Activated CD4-positive, alpha-beta T cell treated with anti-CD3 and anti-CD28 coated beads, Interleukin-2, amount 10 ng/mL, durations not matched to agents 7 days and 5 days (primary cell): ENCODE data around the gene MEIOB. TPM values are rescaled to one million over a fixed set of nuclear protein-coding genes. Genes with fewer than 3 reads are reported as not detected.

Source experiments
- CTCF ChIA-PET: fragments of 350-600 bp; sonication (Branson Sonifier 250); formaldehyde crosslinking; loops from one replicate; lab custom pipeline; 2021; ENCODE audit warnings: antibody characterized with exemption; lab: Charles Lee
- POLR2A ChIA-PET: fragments of 350-600 bp; sonication (Branson Sonifier 250); formaldehyde crosslinking; loops from one replicate; lab custom pipeline; 2021; ENCODE audit warnings: antibody characterized with exemption; lab: Charles Lee
- DNase-seq: peaks from one replicate; pipeline ENCODE4 v3.0.0-alpha.2; 2020
- H3K27ac Mint-ChIP-seq: one replicate; pipeline ENCODE4 v1.8.0; 2021; ENCODE audit warnings: mild to moderate bottlenecking, moderate library complexity, mixed read lengths
- H3K27me3 Mint-ChIP-seq: one replicate; pipeline ENCODE4 v1.8.0; 2021; ENCODE audit warnings: mixed read lengths
- H3K36me3 Mint-ChIP-seq: one replicate; pipeline ENCODE4 v1.8.0; 2021; ENCODE audit warnings: low read depth, mixed read lengths
- H3K4me1 Mint-ChIP-seq: one replicate; pipeline ENCODE4 v1.8.0; 2021; ENCODE audit warnings: mixed read lengths
- H3K4me3 Mint-ChIP-seq: one replicate; pipeline ENCODE4 v1.8.0; 2021; ENCODE audit warnings: mild to moderate bottlenecking, moderate library complexity, mixed read lengths
- H3K9me3 Mint-ChIP-seq: one replicate; pipeline ENCODE4 v1.8.0; 2021; ENCODE audit warnings: mixed read lengths
- total RNA-seq, 2 experiments: library from RNA; stranded (reverse); gene quantifications; one replicate each; pipeline ENCODE4 v1.2.3, GENCODE V29; 2021

Gene MEIOB
- total RNA-seq, 2 experiments from 2014 or later, result not detected

GRCh38 chr16:1830213-1830612 is 41.8 kb downstream of the MEIOB start:
- Mint-ChIP-seq H3K4me3 (no peak overlapping the region), H3K27ac (no peak overlapping the region), H3K9me3 (no peaks in the 10 kb centered on the region), H3K4me1 (peaks cover 26% of the 10 kb centered on the region), H3K36me3 (no peaks in the 10 kb centered on the region), H3K27me3 (no peaks in the 10 kb centered on the region)
- CTCF ChIA-PET, result no interaction called here
- POLR2A ChIA-PET, result no interaction called here
- DNase-seq, result no peak

- no peaks in the 10 kb centered on the region for H3K9me3 Mint-ChIP-seq
- H3K27me3 Mint-ChIP-seq, result no peaks in the 10 kb centered on the region
- ChIA-PET CTCF (no interaction called here), POLR2A (interaction anchor here (0.5 kb wide), 1 partner anchor 9 kb away, joined by 5 read pairs; no protein-coding TSS in a partner anchor)
- no peaks in the 10 kb centered on the region for H3K36me3 Mint-ChIP-seq
- H3K27ac Mint-ChIP-seq, result peak overlapping the region; percentile 62
- peak overlapping the region; percentile 94 for H3K4me3 Mint-ChIP-seq
- H3K4me1 Mint-ChIP-seq, result peaks cover 35% of the 10 kb centered on the region
- DNase-seq, result no peak
Observed at GRCh38 chr16:1828645-1829410, 43.1 kb downstream of the MEIOB start.

GRCh38 chr16:1826691-1827573 is 45.0 kb downstream of the MEIOB start, which contains the start of the genes FAHD1 and HAGH:
FAHD1 (plus strand) TSS chr16:1827206; CDS start chr16:1827239, 33 bp downstream.
HAGH (minus strand) TSS chr16:1826825; CDS start chr16:1826787, 38 bp downstream.
- H3K27ac Mint-ChIP-seq, result peak within 1 kb of the TSS; percentile 93
- CTCF ChIA-PET, result interaction anchor here (0.6 to 1.6 kb wide), 6 partner anchors 11 to 1617 kb away, joined by 3 to 6 read pairs (median 4); partner anchors contain the start of genes NAA60, NDUFB10, NUBP2 and SPSB3

GRCh38 chr16:1825864-1826690 is 45.9 kb downstream of the MEIOB start:
- POLR2A ChIA-PET, result no interaction called here
- no peaks in the 10 kb centered on the region for H3K9me3 Mint-ChIP-seq
- peak; percentile 63 for DNase-seq
- peaks cover 37% of the 10 kb centered on the region for H3K4me1 Mint-ChIP-seq
- CTCF ChIA-PET, result interaction anchor here (1.4 to 2.6 kb wide), 3 partner anchors 12 to 133 kb away, joined by 3 to 6 read pairs (median 5); partner anchors contain the start of genes NDUFB10, NUBP2 and SPSB3
- H3K4me3 Mint-ChIP-seq, result peak overlapping the region; percentile 81
- H3K27me3 Mint-ChIP-seq, result no peaks in the 10 kb centered on the region
- no peaks in the 10 kb centered on the region for H3K36me3 Mint-ChIP-seq
- peak overlapping the region; percentile 86 for H3K27ac Mint-ChIP-seq

More at GRCh38 chr16:1826691-1827573, 45.0 kb downstream of the MEIOB start, which contains the start of the genes FAHD1 and HAGH:
- Mint-ChIP-seq H3K27me3 (no peaks in the 10 kb centered on the region), H3K9me3 (no peaks in the 10 kb centered on the region), H3K36me3 (no peaks in the 10 kb centered on the region), H3K4me1 (peaks cover 37% of the 10 kb centered on the region), H3K4me3 (peak within 1 kb of the TSS; percentile 94)
- POLR2A ChIA-PET, result no interaction called here
- peak; percentile 90 for DNase-seq

GRCh38 chr16:1825381-1825863 is 46.5 kb downstream of the MEIOB start:
- Mint-ChIP-seq H3K9me3 (no peaks in the 10 kb centered on the region), H3K4me1 (peaks cover 37% of the 10 kb centered on the region), H3K4me3 (peak overlapping the region; percentile 81), H3K27ac (peak overlapping the region; percentile 86), H3K27me3 (no peaks in the 10 kb centered on the region), H3K36me3 (no peaks in the 10 kb centered on the region)
- no peak for DNase-seq
- POLR2A ChIA-PET, result no interaction called here
- CTCF ChIA-PET, result interaction anchor here (2.6 kb wide), 1 partner anchor 11 kb away, joined by 5 read pairs; no protein-coding TSS in a partner anchor

- no peaks in the 10 kb centered on the region for H3K9me3 Mint-ChIP-seq
- no peaks in the 10 kb centered on the region for H3K36me3 Mint-ChIP-seq
- peak; percentile 15 for DNase-seq
- no peak overlapping the region for H3K27ac Mint-ChIP-seq
- ChIA-PET POLR2A (no interaction called here), CTCF (interaction anchor here (0.6 to 2.6 kb wide), 3 partner anchors 10 to 160 kb away, joined by 3 to 5 read pairs (median 4); no protein-coding TSS in a partner anchor)
- peaks cover 30% of the 10 kb centered on the region for H3K4me1 Mint-ChIP-seq
- H3K4me3 Mint-ChIP-seq, result no peak overlapping the region
- H3K27me3 Mint-ChIP-seq, result no peaks in the 10 kb centered on the region
Observed at GRCh38 chr16:1823821-1824220, 48.1 kb downstream of the MEIOB start.

- Mint-ChIP-seq H3K36me3 (no peaks in the 10 kb centered on the region), H3K27me3 (no peaks in the 10 kb centered on the region), H3K27ac (no peak overlapping the region), H3K4me1 (peaks cover 22% of the 10 kb centered on the region), H3K4me3 (no peak overlapping the region), H3K9me3 (no peaks in the 10 kb centered on the region)
- CTCF ChIA-PET, result no interaction called here
- DNase-seq, result no peak
- POLR2A ChIA-PET, result no interaction called here
Observed at GRCh38 chr16:1822801-1823200, 49.2 kb downstream of the MEIOB start.

GRCh38 chr16:1821861-1822611 is 49.9 kb downstream of the MEIOB start:
- no peaks in the 10 kb centered on the region for H3K27me3 Mint-ChIP-seq
- no peak for DNase-seq
- CTCF ChIA-PET, result interaction anchor here (0.5 kb wide), 1 partner anchor 622 kb away, joined by 3 read pairs; no protein-coding TSS in a partner anchor
- H3K36me3 Mint-ChIP-seq, result no peaks in the 10 kb centered on the region
- H3K27ac Mint-ChIP-seq, result no peak overlapping the region
- H3K9me3 Mint-ChIP-seq, result no peaks in the 10 kb centered on the region
- H3K4me1 Mint-ChIP-seq, result peaks cover 18% of the 10 kb centered on the region
- POLR2A ChIA-PET, result no interaction called here
- no peak overlapping the region for H3K4me3 Mint-ChIP-seq

GRCh38 chr16:1820946-1821290 is 51.0 kb downstream of the MEIOB start:
- Mint-ChIP-seq H3K4me3 (no peak overlapping the region), H3K27ac (no peak overlapping the region), H3K9me3 (no peaks in the 10 kb centered on the region), H3K36me3 (no peaks in the 10 kb centered on the region), H3K27me3 (no peaks in the 10 kb centered on the region), H3K4me1 (peaks cover 18% of the 10 kb centered on the region)
- DNase-seq, result no peak
- ChIA-PET POLR2A (no interaction called here), CTCF (no interaction called here)

GRCh38 chr16:1820096-1820945 is 51.6 kb downstream of the MEIOB start:
- Mint-ChIP-seq H3K4me3 (no peak overlapping the region), H3K36me3 (peaks cover 4% of the 10 kb centered on the region), H3K4me1 (peaks cover 12% of the 10 kb centered on the region), H3K27ac (no peak overlapping the region), H3K27me3 (no peaks in the 10 kb centered on the region), H3K9me3 (no peaks in the 10 kb centered on the region)
- CTCF ChIA-PET, result no interaction called here
- DNase-seq, result no peak
- POLR2A ChIA-PET, result interaction anchor here (0.7 kb wide), 1 partner anchor 46 kb away, joined by 3 read pairs; no protein-coding TSS in a partner anchor
